Activated CD4-positive, alpha-beta T cell treated with anti-CD3 and anti-CD28 coated beads, Interleukin-2, Interleukin-6, amounts not matched to agents 100 ng/mL and 50 ng/mL, durations not matched to agents 16 hours and 8 hours (primary cell): Measurements from ENCODE around the gene VPS37C.

Experiments used
- DNase-seq: peaks from one replicate; pipeline ENCODE4 v3.0.0-alpha.2; 2020

The VPS37C gene

DNA sequence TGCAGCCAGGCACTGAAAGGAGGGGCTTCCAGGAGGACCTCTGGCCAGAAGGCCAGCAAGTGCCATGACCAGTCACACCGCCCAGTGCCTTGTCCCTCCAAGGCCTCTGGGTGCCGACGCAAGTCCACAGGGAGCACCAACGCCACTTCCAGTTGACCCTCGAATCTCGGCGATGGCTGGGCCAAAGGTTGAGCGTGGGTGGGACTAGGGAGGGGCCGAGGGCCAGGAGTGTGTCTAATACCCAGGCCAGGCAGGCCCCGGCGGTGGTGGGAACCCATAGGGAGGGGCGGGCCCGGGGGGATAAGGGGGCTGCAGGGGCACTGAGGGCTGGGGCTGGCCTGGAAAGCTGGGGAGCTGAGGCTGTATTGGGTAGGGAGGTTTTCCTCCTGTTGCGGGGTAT, 29.6 kb downstream of the VPS37C start:
- no peak for DNase-seq

DNA sequence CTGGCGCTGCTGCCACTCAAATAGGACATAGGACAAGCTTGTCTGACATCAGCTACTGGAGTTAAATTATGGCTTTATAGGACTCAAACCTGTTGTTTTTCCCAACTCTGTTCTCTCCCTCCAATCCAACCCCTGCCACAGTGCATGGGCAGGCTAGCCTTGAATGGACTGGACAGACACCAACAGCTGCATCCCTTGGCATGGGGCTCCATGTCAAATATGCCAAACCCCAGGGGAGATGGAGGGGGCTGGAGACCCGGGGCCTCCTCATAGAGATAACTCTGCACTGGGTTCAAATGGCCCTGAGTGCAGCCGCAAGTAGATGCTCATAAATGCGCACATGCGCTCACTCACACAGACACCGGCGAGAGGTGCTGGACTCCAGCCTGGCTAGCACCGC, 30.0 kb downstream of the VPS37C start:
- no peak for DNase-seq

DNA sequence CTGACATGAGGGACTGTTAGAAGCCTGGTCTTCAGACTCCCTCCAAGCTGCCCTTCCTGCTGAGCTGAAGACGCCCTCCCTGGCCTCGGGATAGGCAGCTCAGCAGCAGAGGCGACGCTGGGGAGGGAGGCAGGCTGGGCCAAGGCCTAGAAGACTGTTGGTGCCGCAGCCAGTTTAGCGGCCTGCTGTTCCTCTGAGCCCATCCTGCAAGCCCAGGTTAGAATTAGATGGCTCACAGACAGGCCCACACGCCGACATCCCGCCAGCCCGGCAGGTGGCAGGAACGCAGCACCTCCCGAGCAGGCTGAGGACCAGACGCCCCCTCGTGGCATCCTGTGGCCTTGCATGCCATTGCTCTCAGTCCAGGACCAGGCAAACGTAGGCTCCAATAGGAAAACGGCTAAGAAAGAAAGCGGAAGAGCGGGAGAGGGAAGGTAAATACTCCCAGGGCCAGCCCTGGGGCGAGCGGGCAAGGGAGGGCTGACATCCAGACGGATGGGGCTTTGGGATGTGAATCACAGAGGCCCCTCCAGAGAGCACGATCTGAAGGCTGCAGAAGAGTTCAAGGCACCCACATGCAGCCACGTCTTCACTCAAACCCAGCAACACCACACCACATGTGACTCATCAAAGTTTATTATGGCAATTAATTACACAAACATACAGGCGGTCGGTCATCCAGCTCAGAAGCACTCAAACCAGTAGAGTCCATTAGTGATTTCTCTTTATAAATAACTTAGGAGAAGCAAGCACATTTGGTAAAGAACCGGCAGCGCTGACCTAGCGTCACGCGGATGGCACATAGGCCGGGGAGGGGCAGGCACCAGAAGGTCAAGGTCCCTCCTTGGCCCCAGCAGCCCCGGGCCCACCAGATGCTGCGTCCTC, 31.3 kb downstream of the VPS37C start:
- peak; percentile 95 for DNase-seq

DNA sequence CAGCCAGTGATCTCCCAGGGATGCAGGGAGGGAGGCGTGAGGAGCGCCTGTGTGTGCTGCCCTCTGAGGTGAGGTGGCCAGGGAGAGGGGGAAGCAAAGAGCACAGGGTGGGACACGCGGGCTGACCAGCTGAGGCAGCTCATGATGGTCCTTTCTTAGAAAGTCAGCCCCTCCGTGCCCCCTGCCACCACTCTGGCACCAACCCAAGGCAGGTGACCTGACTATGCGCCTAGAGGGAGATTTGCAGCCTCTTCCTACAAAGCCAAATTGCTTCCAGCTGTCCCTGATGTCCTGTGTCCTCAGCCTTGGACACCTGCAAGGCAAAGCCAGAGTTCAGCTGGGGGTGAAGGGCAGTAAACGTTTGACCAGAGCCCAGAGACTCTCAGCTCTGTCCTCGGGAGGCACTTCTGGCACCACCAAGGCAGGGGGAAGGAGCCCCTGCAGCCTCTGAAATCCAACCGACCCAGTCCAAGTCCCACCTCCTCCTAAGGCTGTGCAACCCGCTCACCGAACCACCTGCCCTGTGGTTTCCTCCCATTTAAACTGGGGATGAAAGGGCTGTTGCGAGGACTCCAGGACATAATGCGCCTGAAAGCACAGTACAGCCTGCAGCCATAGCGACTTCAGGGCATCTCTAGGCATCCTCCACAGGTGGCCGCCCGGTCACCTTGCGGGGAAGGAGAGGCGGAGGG, 32.1 kb downstream of the VPS37C start:
- no peak for DNase-seq

DNA sequence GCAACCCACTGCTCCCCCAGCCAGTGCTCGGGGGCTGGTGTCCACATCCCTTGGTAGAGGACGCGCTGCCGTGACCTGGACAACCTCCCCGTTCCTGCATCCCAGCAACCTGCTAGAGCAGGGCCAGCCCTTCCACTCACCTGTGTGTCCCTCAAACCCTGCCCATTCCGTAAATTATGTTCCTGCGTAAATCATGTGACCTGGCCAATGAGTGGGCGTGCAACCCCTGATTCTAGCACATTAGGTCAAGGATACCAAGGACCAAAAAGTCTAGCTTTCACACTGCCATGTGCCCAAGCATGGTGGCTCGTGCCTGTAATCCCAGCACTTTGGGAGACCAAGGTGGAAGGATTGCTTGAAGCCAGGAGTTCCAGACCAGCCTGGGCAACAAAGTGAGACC, 33.2 kb downstream of the VPS37C start:
- DNase-seq = no peak

DNA sequence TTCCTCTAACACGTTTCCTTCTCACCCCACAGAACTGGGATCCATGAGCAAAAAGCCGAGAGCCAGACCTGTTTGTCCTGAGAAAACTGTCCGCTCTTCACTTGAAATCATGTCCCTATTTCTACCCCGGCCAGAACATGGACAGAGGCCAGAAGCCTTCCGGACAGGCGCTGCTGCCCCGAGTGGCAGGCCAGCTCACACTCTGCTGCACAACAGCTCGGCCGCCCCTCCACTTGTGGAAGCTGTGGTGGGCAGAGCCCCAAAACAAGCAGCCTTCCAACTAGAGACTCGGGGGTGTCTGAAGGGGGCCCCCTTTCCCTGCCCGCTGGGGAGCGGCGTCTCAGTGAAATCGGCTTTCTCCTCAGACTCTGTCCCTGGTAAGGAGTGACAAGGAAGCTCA, 35.0 kb downstream of the VPS37C start:
- DNase-seq = no peak

DNA sequence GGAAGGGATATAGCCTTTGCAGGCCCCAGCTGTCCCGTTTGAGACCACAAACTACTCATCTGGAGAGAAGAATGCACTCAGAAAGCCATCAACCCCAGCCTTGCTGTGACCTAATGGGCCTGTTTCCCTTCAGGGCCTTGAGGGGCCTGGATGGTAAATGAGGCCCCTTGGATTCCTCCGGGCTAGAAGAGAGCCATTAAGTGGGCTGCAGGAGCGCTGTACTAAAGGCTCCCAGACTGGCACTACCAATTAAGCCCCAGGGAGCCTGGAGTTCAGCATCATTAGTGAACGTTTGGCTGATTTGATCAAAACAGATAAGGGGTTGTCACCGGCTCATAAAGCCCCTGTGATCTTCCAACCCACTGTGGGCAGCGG, 35.9 kb downstream of the VPS37C start:
- DNase-seq = no peak

DNA sequence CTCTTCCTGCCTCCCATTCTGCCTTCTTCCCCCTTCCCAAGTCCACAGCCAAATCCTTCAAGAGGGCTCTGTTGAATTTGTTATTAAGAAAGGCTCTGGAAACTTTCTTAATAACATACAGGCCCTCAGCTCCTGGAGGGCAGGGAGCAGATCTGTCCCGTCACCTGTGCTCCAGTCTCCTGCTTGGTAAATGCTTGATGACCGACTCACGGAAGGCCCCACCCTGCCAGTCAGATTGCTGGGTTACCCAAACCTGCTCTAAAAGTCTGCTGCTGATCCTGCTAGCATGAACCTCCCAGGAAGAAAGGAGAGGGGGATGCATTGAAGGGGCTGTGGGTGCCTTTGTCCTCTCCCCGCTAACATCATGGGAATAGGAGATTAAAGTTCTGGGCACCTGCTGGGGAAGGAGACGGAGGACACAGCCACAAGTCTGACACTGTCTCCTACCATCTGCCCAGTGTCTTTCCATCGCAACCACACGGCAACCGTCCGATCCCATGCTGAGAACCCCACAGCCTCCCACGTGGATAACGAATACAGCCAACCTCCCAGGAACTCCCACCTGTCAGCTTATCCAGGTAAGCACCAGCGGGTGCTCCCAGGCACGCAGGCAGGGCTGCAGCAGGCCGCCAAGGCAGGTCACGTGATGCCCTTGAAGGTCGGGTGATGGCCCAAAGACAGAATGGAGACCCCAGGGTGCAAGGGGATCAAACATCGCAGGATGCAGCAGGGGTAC, 36.5 kb downstream of the VPS37C start:
- DNase-seq = no peak

DNA sequence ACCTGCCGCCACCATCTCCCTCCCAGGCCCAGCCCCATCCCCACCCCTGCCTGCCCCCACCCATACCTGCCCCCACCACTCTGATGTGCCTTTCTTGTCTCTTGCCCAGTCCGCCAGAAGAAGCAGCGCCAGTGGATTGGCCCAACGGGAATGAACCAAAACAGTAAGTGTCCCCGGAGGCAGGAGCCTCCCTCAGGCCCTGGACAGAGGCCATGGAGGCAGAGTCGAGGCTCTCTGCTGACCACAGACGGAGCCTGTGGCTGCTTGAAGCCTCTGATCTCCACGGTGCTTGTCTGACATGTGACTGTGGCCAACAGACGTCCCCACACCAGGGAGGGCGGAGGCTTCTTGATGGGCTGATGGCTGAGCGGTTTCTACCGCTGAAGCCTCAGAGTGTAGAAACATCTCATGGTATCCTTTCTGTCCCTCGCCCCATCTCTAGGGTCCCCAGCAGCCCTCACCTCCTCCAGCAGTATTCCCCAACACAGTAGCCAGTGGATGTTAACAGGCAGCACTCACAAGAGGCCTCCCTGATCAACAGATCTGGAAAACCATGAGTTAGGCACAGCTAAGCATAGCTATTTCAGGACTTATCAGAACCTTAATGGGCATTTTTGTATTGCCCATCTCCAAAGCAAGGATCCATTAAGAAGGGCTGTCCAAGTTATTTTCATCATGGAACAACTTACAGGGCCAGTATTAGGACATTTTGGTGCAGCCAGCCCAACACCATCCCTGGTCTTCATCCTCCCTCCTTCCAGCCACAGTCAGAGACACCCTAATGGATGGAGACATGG, 37.3 kb downstream of the VPS37C start:
- DNase-seq = no peak

DNA sequence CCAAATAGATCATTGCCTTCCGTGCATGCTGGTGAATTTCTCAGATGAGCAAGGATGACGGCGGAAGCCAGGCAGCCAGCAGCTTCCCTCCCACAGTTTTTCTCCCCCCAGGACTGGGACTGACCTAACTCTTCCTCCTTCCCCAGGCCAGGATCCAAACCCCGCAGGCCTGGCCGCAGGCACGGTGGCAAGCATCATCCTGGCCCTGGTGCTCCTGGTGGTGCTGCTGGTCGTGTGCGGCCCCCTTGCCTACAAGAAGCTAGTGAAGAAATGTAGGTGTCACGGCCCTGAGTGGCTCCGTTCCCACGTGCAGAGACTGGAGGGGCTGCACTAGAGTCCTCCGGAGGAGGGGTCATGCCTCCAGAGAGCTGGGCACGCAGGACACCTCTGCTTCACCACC, 38.5 kb downstream of the VPS37C start:
- DNase-seq = no peak

DNA sequence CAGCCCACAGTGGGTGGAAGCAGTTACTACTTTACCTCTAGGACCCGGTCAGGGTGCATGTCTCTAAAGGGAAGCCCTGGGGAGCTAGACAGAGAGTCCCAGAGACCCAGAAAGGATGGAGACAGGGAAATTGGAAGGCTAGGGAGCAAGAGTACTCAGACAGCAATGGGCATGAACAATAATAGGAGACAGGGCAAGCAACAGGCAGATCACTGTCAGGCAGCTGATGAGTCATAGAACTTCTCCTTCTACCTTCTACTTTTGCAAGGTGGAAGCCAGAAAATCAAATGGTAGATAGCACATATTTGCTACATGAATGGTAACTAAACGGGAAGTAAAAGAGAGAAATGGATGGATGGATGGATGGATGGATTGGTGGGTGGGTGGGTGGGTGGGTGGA, 39.3 kb downstream of the VPS37C start:
- no peak for DNase-seq

DNA sequence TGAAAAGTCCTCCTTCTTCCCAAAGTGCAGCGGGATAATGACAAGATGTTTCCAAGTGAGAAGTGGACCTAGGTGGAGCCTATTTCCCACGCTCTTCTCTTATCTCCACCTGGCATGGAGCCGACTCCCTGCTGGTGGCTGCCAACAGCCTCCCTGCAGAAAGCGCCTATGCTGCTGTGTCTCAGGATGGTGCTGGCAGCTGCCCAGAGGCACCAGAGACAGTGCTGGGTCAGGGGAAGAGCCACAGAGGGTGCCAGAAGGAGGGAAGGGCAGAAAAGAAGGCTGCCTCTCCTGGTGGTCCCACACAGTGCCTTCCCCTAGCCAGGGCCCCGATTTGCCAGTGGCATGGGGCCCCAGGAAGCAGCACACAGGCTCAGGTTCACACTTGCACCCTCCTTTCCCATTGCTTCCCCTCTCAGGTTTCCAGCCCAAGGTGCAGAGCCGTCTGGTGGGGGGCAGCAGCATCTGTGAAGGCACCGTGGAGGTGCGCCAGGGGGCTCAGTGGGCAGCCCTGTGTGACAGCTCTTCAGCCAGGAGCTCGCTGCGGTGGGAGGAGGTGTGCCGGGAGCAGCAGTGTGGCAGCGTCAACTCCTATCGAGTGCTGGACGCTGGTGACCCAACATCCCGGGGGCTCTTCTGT, 39.9 kb downstream of the VPS37C start:
- no peak for DNase-seq

DNA sequence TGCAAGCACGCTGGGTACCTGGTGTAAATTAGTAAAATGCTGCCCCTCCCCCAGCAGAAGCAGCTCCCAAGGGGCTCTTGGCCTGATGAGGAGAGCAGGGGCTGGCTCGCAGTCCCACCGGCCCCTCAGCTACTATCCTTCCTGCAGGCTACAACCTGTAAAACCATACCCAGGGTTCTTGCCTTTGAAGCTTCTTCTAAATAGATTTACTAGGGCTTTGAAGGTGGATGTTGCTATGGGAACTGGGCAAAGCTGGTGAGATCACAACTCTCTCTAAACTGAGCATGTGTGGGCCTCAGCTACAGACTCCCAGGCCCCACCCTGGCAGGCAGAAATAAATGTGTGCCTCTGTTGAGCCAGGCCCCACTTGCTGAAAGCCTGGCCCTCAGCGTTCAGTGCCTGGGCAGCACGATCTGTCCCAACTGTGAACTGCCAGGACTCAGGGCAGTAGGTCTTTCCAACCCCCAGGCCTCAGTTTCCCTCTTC, 40.5 kb downstream of the VPS37C start:
- DNase-seq = no peak

DNA sequence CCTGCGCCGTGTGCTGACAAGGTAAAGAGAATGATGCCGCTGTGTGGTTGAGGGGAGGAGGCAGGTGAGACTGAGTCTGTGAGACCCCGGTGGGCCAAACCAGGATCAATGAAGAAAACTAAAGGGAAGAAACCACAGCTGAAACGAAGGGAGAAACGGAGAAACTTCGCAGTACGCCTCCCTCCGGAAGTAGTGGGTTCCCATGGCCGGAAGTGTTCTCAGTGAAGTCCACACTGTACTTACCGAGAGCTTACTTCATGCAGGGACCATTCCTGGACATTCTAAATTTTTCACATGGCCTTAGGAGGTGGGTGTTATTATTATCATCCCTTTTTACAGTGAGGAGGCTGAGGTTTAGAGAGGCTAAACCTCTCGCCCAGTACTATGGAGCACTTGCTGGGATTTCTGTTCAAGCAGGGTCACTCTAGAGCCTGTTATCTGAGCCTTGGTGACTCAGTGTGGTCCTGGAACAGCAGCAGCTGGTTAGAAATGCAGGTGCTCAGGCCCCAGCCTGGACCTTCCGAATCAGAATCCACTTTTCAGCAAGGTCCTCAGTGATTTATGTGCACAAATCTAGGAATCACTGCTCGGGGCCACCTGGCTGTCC, 41.0 kb downstream of the VPS37C start:
- DNase-seq = no peak

DNA sequence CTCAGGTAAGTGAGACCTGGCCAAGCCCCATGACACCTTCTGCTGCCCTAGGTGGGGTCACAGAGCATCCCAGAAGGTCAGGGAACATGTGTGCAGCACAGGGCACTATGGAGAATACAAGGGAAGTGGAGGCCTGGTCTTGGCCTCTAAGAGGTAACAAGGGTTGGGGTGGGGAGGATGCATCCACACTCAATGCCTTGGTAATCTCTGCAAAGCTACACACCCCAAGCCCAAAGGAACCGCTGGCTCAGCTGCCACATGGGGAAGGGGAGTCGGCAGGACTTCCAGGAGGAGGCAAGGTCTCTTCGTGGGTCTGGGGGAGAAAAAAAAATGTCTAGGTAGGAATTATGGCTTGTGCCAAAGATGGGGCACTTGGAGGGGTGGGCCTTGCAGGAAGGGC, 41.7 kb downstream of the VPS37C start:
- DNase-seq = no peak

DNA sequence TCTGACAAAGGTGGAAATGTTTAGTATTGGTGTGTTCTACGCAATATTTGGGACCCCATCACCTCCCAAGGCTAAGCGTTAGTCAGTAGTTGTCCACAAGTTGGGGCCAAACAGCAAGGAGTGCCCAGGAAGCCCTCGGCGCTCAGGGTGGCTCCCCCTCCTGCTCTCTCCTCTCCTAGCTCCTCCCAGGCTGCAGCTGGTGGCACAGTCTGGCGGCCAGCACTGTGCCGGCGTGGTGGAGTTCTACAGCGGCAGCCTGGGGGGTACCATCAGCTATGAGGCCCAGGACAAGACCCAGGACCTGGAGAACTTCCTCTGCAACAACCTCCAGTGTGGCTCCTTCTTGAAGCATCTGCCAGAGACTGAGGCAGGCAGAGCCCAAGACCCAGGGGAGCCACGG, 42.2 kb downstream of the VPS37C start:
- DNase-seq = no peak

DNA sequence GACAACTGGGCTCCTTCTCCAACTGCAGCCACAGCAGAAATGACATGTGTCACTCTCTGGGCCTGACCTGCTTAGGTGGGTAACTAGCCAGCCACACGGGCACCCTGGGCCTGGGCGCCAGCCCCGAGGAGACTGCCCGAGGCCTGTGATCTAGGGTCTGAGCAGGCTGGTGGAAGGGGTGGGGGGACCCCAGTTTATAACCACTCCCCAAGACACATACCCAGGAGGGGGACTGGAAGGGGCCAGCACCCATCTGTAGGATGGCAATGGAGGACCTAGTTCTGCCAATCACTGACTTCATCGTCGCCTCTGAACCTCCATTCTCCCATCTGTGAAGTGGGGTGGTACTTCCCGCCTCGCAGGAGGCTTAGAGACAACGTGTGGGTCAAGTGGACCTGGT, 42.8 kb downstream of the VPS37C start:
- no peak for DNase-seq

DNA sequence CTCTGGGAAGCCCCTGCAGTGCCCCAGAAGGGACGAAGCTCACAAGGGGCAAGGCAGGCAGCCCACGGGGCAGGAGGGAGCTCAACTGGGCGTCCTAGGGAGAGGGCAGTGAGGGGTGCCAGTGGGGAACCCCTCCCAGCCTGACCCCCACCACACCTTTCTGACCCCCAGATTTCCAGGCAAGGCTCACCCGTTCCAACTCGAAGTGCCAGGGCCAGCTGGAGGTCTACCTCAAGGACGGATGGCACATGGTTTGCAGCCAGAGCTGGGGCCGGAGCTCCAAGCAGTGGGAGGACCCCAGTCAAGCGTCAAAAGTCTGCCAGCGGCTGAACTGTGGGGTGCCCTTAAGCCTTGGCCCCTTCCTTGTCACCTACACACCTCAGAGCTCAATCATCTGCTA, 43.2 kb downstream of the VPS37C start:
- DNase-seq = no peak

DNA sequence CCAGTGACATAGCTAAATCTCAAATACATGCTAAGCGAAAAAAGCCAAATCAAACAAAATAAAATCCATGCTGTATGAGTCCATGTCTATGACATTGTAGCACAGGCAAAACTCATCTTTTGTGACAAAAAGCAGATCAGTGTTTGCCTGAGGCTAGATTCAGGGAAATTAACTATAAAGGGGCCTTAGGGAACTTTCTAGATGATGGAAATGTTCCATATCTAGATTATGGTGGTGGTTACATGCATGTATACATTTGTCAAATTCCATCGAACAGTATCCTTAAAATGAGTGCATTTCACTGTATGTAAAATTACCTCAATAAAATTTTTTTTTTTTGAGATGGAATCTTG, 44.1 kb downstream of the VPS37C start:
- no peak for DNase-seq

DNA sequence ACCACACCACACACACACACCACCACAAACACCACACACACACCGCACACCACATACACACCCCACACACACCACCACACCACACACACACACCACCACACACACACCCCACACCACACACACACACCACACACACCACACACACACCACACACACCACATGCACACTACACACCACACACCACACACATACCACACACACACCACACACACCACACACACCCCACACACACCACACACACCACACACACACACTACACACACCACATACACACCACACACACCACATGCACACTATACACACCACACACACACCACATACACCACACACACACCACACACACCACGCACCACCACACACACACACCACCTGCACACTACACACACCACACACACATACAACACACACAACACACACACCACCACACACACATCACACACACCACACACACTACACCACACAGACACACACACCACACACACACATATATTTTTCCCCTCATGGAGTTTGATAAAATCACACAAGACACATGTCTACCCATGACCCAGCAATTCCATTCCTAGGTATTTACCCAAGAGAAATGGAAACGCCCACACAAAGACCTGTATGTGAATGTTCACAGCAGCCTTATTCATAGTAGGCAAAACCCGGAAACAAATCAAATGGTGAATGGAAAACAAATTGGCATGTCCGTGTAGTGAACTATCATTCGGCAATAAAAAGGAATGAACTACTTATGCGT, 44.6 kb downstream of the VPS37C start:
- no peak for DNase-seq

DNA sequence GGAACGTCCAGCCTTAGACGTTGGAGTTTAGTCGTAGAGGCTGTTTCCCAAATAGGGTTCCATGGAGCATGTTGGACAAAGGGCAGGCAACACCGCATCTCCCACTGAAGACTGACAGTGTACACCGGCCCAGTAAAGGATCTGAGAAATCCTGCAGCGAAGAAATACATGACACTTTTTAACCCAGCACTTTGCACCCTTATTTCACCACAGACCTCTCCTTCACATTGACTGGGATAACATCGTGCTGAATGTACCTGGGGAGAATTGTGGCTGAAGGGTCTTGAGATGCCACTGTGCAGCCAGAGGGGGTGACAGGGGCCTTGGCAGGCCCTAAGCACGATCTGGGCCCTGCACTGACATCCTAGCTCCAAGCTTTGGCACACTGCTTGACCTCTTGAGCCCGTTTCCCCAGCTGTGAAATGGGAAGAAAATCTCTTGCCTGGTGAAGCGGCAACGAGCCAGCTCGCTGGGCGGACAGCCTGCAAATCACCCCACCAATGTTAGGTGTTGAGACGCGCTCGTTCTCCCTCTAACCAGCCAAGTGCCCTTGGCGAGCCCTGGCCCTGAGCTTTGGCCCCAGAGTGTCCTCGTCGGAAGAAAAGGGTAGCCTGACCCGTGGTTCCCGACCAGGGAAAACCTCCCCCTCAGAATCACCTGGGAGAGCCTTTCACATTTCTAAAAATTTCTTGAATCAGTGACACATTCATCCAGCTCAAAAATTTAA, 45.6 kb downstream of the VPS37C start:
- DNase-seq = no peak
